ENCODE results near the gene AEBP2.
"Not testable (repeated sequence)": the region's sequence is repeated elsewhere in the genome, so short reads cannot be mapped to it uniquely, and the experiment has no call there.

The AEBP2 gene

GRCh38 chr12:19458733-19459132 is 19.4 kb downstream of the AEBP2 start:
- H3K27ac ChIP-seq = no peak overlapping the region

GRCh38 chr12:19461999-19462398 is 22.7 kb downstream of the AEBP2 start:
- Histone ChIP-seq H3K9me3 (replicated peaks in 1 of 11) (no peaks in the 10 kb centered on the region), H3K9ac (0 out of 22 replicates have a peak overlapping the region, but pooled peaks of 1 of the 11 experiments have one; percentile 1), H3K27me3 (no peaks in the 10 kb centered on the region), H3K4me1 (peaks cover 0 to 20% (median 0%) of the 10 kb centered on the region in 10 experiments; a peak in 4 of 20 replicates), H3K27ac (no peak overlapping the region), H3K4me2 (peak overlapping the region in 2 of 11 experiments; percentile 15 to 25; a peak in 3 of 22 replicates), H3K36me3 (peaks cover 40 to 78% (median 61%) of the 10 kb centered on the region in 11 experiments), H3K4me3 (no peak overlapping the region), H4K20me1 (peaks cover 51 to 99% (median 79%) of the 10 kb centered on the region in 11 experiments; a peak in 21 of 22 replicates)
- TF ChIP-seq Cebpa-rat (IDR thresholded peaks at IDR 0.05) = no peak

More at GRCh38 chr12:19458733-19459132, 19.4 kb downstream of the AEBP2 start:
- Histone ChIP-seq H3K9me3 (replicated peaks in 1 of 11) (peaks cover 0 to 27% (median 12%) of the 10 kb centered on the region in 11 experiments; a peak in 12 of 22 replicates), H3K4me2 (no peak overlapping the region), H3K4me1 (peaks cover 0 to 20% (median 0%) of the 10 kb centered on the region in 10 experiments; a peak in 4 of 20 replicates), H4K20me1 (peaks cover 55 to 100% (median 95%) of the 10 kb centered on the region in 11 experiments; a peak in 21 of 22 replicates), H3K4me3 (no peak overlapping the region), H3K27me3 (no peaks in the 10 kb centered on the region), H3K36me3 (peaks cover 30 to 78% (median 61%) of the 10 kb centered on the region in 11 experiments), H3K9ac (no peak overlapping the region)
- no peak for TF ChIP-seq Cebpa-rat (IDR thresholded peaks at IDR 0.05)

GRCh38 chr12:19462406-19462805 is 23.1 kb downstream of the AEBP2 start:
- no peak for TF ChIP-seq Cebpa-rat (IDR thresholded peaks at IDR 0.05)
- peaks cover 51 to 99% (median 79%) of the 10 kb centered on the region in 11 experiments; a peak in 21 of 22 replicates for H4K20me1 ChIP-seq
- peaks cover 0 to 20% (median 0%) of the 10 kb centered on the region in 10 experiments; a peak in 4 of 20 replicates for H3K4me1 ChIP-seq
- no peaks in the 10 kb centered on the region for H3K27me3 ChIP-seq
- H3K9ac ChIP-seq = no peak overlapping the region
- H3K4me2 ChIP-seq = peak overlapping the region in 2 of 11 experiments; percentile 25 to 41; a peak in 4 of 22 replicates
- H3K4me3 ChIP-seq = no peak overlapping the region
- H3K27ac ChIP-seq = no peak overlapping the region
- H3K9me3 ChIP-seq (replicated peaks in 1 of 11) = no peaks in the 10 kb centered on the region
- H3K36me3 ChIP-seq = peaks cover 44 to 78% (median 61%) of the 10 kb centered on the region in 11 experiments

GRCh38 chr12:19464192-19464580 is 24.9 kb downstream of the AEBP2 start:
- Histone ChIP-seq H3K9me3 (replicated peaks in 1 of 11) (no peaks in the 10 kb centered on the region), H3K9ac (no peak overlapping the region), H3K36me3 (peaks cover 61 to 84% (median 73%) of the 10 kb centered on the region in 11 experiments), H3K27ac (no peak overlapping the region), H3K4me1 (peaks cover 0 to 20% (median 0%) of the 10 kb centered on the region in 10 experiments; a peak in 4 of 20 replicates), H3K4me3 (no peak overlapping the region), H3K4me2 (no peak overlapping the region), H4K20me1 (peaks cover 38 to 99% (median 72%) of the 10 kb centered on the region in 11 experiments; a peak in 21 of 22 replicates), H3K27me3 (no peaks in the 10 kb centered on the region)
- TF ChIP-seq Cebpa-rat (IDR thresholded peaks at IDR 0.05) = no peak

- H3K27ac ChIP-seq = no peak overlapping the region
- no peaks in the 10 kb centered on the region for H3K9me3 ChIP-seq (replicated peaks in 1 of 11)
- H4K20me1 ChIP-seq = peaks cover 23 to 99% (median 62%) of the 10 kb centered on the region in 11 experiments; a peak in 21 of 22 replicates
- no peak overlapping the region for H3K4me2 ChIP-seq
- H3K9ac ChIP-seq = no peak overlapping the region
- H3K4me3 ChIP-seq = no peak overlapping the region
- TF ChIP-seq Cebpa-rat (IDR thresholded peaks at IDR 0.05) = no peak
- H3K4me1 ChIP-seq = peaks cover 0 to 21% (median 0%) of the 10 kb centered on the region in 10 experiments; a peak in 4 of 20 replicates
- peaks cover 74 to 94% (median 87%) of the 10 kb centered on the region in 11 experiments for H3K36me3 ChIP-seq
- H3K27me3 ChIP-seq = no peaks in the 10 kb centered on the region
Measured at GRCh38 chr12:19465711-19466110, 26.4 kb downstream of the AEBP2 start.

- H3K9ac ChIP-seq = no peak overlapping the region
- H3K27me3 ChIP-seq = no peaks in the 10 kb centered on the region
- peaks cover 0 to 16% (median 0%) of the 10 kb centered on the region in 10 experiments; a peak in 3 of 20 replicates for H3K4me1 ChIP-seq
- peaks cover 5 to 47% (median 33%) of the 10 kb centered on the region in 11 experiments; a peak in 21 of 22 replicates for H3K9me3 ChIP-seq (replicated peaks in 1 of 11)
- H3K4me2 ChIP-seq = no peak overlapping the region
- peaks cover 3 to 92% (median 38%) of the 10 kb centered on the region in 11 experiments; a peak in 17 of 22 replicates for H4K20me1 ChIP-seq
- peaks cover 80 to 100% (median 96%) of the 10 kb centered on the region in 11 experiments for H3K36me3 ChIP-seq
- no peak overlapping the region for H3K27ac ChIP-seq
- H3K4me3 ChIP-seq = no peak overlapping the region
- TF ChIP-seq Cebpa-rat (IDR thresholded peaks at IDR 0.05) = no peak
Measured at GRCh38 chr12:19474147-19474546, 34.9 kb downstream of the AEBP2 start.

- not testable (repeated sequence) for H3K9ac ChIP-seq, H3K4me2 ChIP-seq, H3K4me3 ChIP-seq, H3K27me3 ChIP-seq, H3K27ac ChIP-seq
- peaks cover 0 to 13% (median 0%) of the 10 kb centered on the region in 10 experiments; a peak in 3 of 20 replicates for H3K4me1 ChIP-seq
- H3K36me3 ChIP-seq = peaks cover 81 to 100% (median 96%) of the 10 kb centered on the region in 11 experiments
- peaks cover 18 to 65% (median 50%) of the 10 kb centered on the region in 11 experiments for H3K9me3 ChIP-seq (replicated peaks in 1 of 11)
- H4K20me1 ChIP-seq = peaks cover 3 to 83% (median 31%) of the 10 kb centered on the region in 11 experiments; a peak in 16 of 22 replicates
Measured at GRCh38 chr12:19475884-19476505, 36.7 kb downstream of the AEBP2 start.

- Histone ChIP-seq H3K4me1 (peaks cover 0 to 15% (median 1%) of the 10 kb centered on the region in 10 experiments; a peak in 7 of 20 replicates), H3K27me3 (no peaks in the 10 kb centered on the region), H4K20me1 (peaks cover 11 to 83% (median 35%) of the 10 kb centered on the region in 11 experiments), H3K4me3 (no peak overlapping the region), H3K9me3 (replicated peaks in 1 of 11) (peaks cover 18 to 72% (median 55%) of the 10 kb centered on the region in 11 experiments), H3K36me3 (peaks cover 85 to 100% (median 97%) of the 10 kb centered on the region in 11 experiments), H3K4me2 (no peak overlapping the region), H3K9ac (no peak overlapping the region), H3K27ac (no peak overlapping the region)
- no peak for TF ChIP-seq Cebpa-rat (IDR thresholded peaks at IDR 0.05)
Measured at GRCh38 chr12:19477071-19477470, 37.8 kb downstream of the AEBP2 start.

- Histone ChIP-seq H3K36me3 (peaks cover 66 to 100% (median 99%) of the 10 kb centered on the region in 11 experiments), H3K27me3 (no peaks in the 10 kb centered on the region), H4K20me1 (peaks cover 33 to 93% (median 65%) of the 10 kb centered on the region in 11 experiments), H3K4me1 (peaks cover 0 to 29% (median 8%) of the 10 kb centered on the region in 10 experiments; a peak in 9 of 20 replicates), H3K9me3 (replicated peaks in 1 of 11) (peaks cover 18 to 68% (median 54%) of the 10 kb centered on the region in 11 experiments), H3K4me2 (no peak overlapping the region), H3K9ac (no peak overlapping the region), H3K27ac (no peak overlapping the region), H3K4me3 (no peak overlapping the region)
- TF ChIP-seq Cebpa-rat (IDR thresholded peaks at IDR 0.05) = no peak
Measured at GRCh38 chr12:19480459-19480858, 41.2 kb downstream of the AEBP2 start.
